WTC11 (cell line): ENCODE data around the gene FNDC11. TPM values are rescaled to one million over a fixed set of nuclear protein-coding genes. Genes with fewer than 3 reads are reported as not detected.

Experiments
- ATAC-seq: fragments of 200-7000 bp; cut with Tn5 transposase; 2 replicates; pipeline ENCODE4 v1.10.0; 2021; ENCODE audit warnings: mild to moderate bottlenecking, moderate library complexity
- CTCF ChIA-PET: fragments of 300-600 bp; sonication (Branson Sonifier 250); formaldehyde crosslinking; loops from one replicate; lab custom pipeline; 2021; ENCODE audit warnings: antibody characterized with exemption; lab: Charles Lee
- POLR2A ChIA-PET: fragments of 350-600 bp; sonication (Branson Sonifier 250); formaldehyde crosslinking; loops from one replicate; lab custom pipeline; 2021; ENCODE audit warnings: antibody characterized with exemption; lab: Charles Lee
- DNase-seq: peaks from one replicate; pipeline ENCODE4 v3.0.0; 2021; ENCODE audit warnings: low spot score
- H3K27ac Mint-ChIP-seq: 2 replicates; pipeline ENCODE4 v1.8.0; 2021; ENCODE audit warnings: mixed read lengths
- H3K27me3 Mint-ChIP-seq: 2 replicates; pipeline ENCODE4 v1.8.0; 2021; ENCODE audit warnings: low read depth, mild to moderate bottlenecking, moderate library complexity, mixed read lengths
- H3K36me3 Mint-ChIP-seq: 2 replicates; pipeline ENCODE4 v1.8.0; 2021; ENCODE audit warnings: mixed read lengths
- H3K4me1 Mint-ChIP-seq: 2 replicates; pipeline ENCODE4 v1.8.0; 2022; ENCODE audit warnings: mixed read lengths
- H3K4me3 Mint-ChIP-seq: 2 replicates; pipeline ENCODE4 v1.8.0; 2021; ENCODE audit warnings: mild to moderate bottlenecking, moderate library complexity, mixed read lengths
- H3K9me3 Mint-ChIP-seq: 2 replicates; pipeline ENCODE4 v1.8.0; 2021; ENCODE audit warnings: mixed read lengths
- ATF2 ChIP-seq: sonication (generic); formaldehyde crosslinking; IDR thresholded peaks from 2 replicates; pipeline ENCODE4 v1.8.1; 2022; ENCODE audit warnings: low read depth, missing genetic modification reagents, borderline replicate concordance
- CREB1 ChIP-seq: sonication (generic); formaldehyde crosslinking; IDR thresholded peaks from 2 replicates; pipeline ENCODE4 v1.8.0; 2023; ENCODE audit warnings: mild to moderate bottlenecking, missing genetic modification reagents
- ELF4 ChIP-seq: sonication (generic); formaldehyde crosslinking; IDR thresholded peaks from 2 replicates; pipeline ENCODE4 v1.8.1; 2022; ENCODE audit warnings: low read depth, mild to moderate bottlenecking, moderate library complexity, missing genetic modification reagents
- ESRRA ChIP-seq: sonication (generic); formaldehyde crosslinking; IDR thresholded peaks from 2 replicates; pipeline ENCODE4 v1.8.1; 2022; ENCODE audit warnings: mild to moderate bottlenecking, missing genetic modification reagents, borderline replicate concordance
- ETV6 ChIP-seq: sonication (generic); formaldehyde crosslinking; IDR thresholded peaks from 2 replicates; pipeline ENCODE4 v1.8.1; 2022; ENCODE audit warnings: mild to moderate bottlenecking, missing genetic modification reagents
- FOXP4 ChIP-seq: sonication (generic); formaldehyde crosslinking; IDR thresholded peaks from 2 replicates; pipeline ENCODE4 v1.8.0; 2022; ENCODE audit warnings: mild to moderate bottlenecking, missing genetic modification reagents
- GRHL2 ChIP-seq: fragments of 250-450 bp; sonication (Bioruptor Pico); IDR thresholded peaks from 2 replicates; pipeline ENCODE4 v1.8.0; 2022; ENCODE audit warnings: mild to moderate bottlenecking, moderate library complexity; ENCODE audit not compliant: insufficient replicate concordance, severe bottlenecking
- GTF2I ChIP-seq: fragments of 250-450 bp; sonication (Bioruptor Pico); conservative IDR thresholded peaks from 2 replicates; pipeline ENCODE4 v1.4.0; 2021; ENCODE audit warnings: mild to moderate bottlenecking
- JUN ChIP-seq: sonication (generic); formaldehyde crosslinking; IDR thresholded peaks from 2 replicates; pipeline ENCODE4 v1.8.0; 2023; ENCODE audit warnings: mild to moderate bottlenecking, missing genetic modification reagents
- MXD4 ChIP-seq: fragments of 250-450 bp; sonication (Bioruptor Pico); IDR thresholded peaks from 2 replicates; pipeline ENCODE4 v1.8.0; 2021; ENCODE audit warnings: mild to moderate bottlenecking, moderate library complexity, borderline replicate concordance
- NFATC4 ChIP-seq: fragments of 250-450 bp; sonication (Bioruptor Pico); IDR thresholded peaks from 2 replicates; pipeline ENCODE4 v1.9.0; 2021; ENCODE audit warnings: mild to moderate bottlenecking
- NFE2L1 ChIP-seq: sonication (generic); formaldehyde crosslinking; IDR thresholded peaks from 2 replicates; pipeline ENCODE4 v1.8.1; 2023; ENCODE audit warnings: missing genetic modification reagents
- NR1H2 ChIP-seq: sonication (generic); formaldehyde crosslinking; IDR thresholded peaks from 2 replicates; pipeline ENCODE4 v1.9.0; 2021; ENCODE audit warnings: mild to moderate bottlenecking, moderate library complexity, missing genetic modification reagents
- OVOL2 ChIP-seq: fragments of 250-450 bp; sonication (Bioruptor Pico); IDR thresholded peaks from 2 replicates; pipeline ENCODE4 v1.9.0; 2021; ENCODE audit warnings: mild to moderate bottlenecking, borderline replicate concordance
- PRRX2 ChIP-seq: fragments of 250-450 bp; sonication (Bioruptor Pico); IDR thresholded peaks from 2 replicates; pipeline ENCODE4 v1.8.0; 2021; ENCODE audit warnings: mild to moderate bottlenecking
- RELA ChIP-seq: sonication (generic); formaldehyde crosslinking; IDR thresholded peaks from 2 replicates; pipeline ENCODE4 v1.8.1; 2022; ENCODE audit warnings: missing genetic modification reagents, mild to moderate bottlenecking, borderline replicate concordance
- RORB ChIP-seq: fragments of 250-450 bp; sonication (Bioruptor Pico); IDR thresholded peaks from 2 replicates; pipeline ENCODE4 v1.9.0; 2021; ENCODE audit warnings: mild to moderate bottlenecking
- SOX15 ChIP-seq: fragments of 250-450 bp; sonication (Bioruptor Pico); IDR thresholded peaks from 2 replicates; pipeline ENCODE4 v1.9.0; 2021; ENCODE audit warnings: mild to moderate bottlenecking
- ZBTB21 ChIP-seq: sonication (generic); formaldehyde crosslinking; IDR thresholded peaks from 2 replicates; pipeline ENCODE4 v1.8.1; 2023; ENCODE audit warnings: mild to moderate bottlenecking, missing genetic modification reagents, borderline replicate concordance
- ZNF138 ChIP-seq: sonication (generic); formaldehyde crosslinking; conservative IDR thresholded peaks from 2 replicates; pipeline ENCODE4 v1.8.1; 2022; ENCODE audit warnings: mild to moderate bottlenecking, moderate library complexity, missing genetic modification reagents
- ZNF416 ChIP-seq: fragments of 250-450 bp; sonication (Bioruptor Pico); IDR thresholded peaks from 2 replicates; pipeline ENCODE4 v1.9.0; 2021; ENCODE audit warnings: mild to moderate bottlenecking, inconsistent platforms
- ZNF423 ChIP-seq: fragments of 250-450 bp; sonication (Bioruptor Pico); IDR thresholded peaks from 2 replicates; pipeline ENCODE4 v2.1.2; 2022; ENCODE audit warnings: mild to moderate bottlenecking, moderate library complexity
- ZNF512 ChIP-seq: sonication (generic); formaldehyde crosslinking; IDR thresholded peaks from 2 replicates; pipeline ENCODE4 v1.8.1; 2022; ENCODE audit warnings: missing genetic modification reagents, borderline replicate concordance
- total RNA-seq: library from RNA; stranded (reverse); gene quantifications from 3 replicates; pipeline ENCODE4 v1.2.3, GENCODE V29; 2021
- TF ChIP-seq, protein P1 (sequence below): sonication (generic); formaldehyde crosslinking; IDR thresholded peaks from 2 replicates; pipeline ENCODE4 v1.8.0; 2022; ENCODE audit warnings: mild to moderate bottlenecking, missing genetic modification reagents
- TF ChIP-seq, protein P2 (sequence below): fragments of 200-600 bp; IDR thresholded peaks from 2 replicates; pipeline ENCODE4 v1.8.0; 2022; ENCODE audit warnings: antibody characterized with exemption
- TF ChIP-seq, protein P3 (sequence below): sonication (generic); formaldehyde crosslinking; IDR thresholded peaks from 2 replicates; pipeline ENCODE4 v1.8.1; 2023; ENCODE audit warnings: mild to moderate bottlenecking, missing genetic modification reagents, moderate library complexity
- TF ChIP-seq, protein P4 (sequence below): sonication (generic); formaldehyde crosslinking; conservative IDR thresholded peaks from 2 replicates; pipeline ENCODE4 v1.8.1; 2022; ENCODE audit warnings: mild to moderate bottlenecking, missing genetic modification reagents

FNDC11 gene
- total RNA-seq, 1 experiment from 2014 or later, result 3.8 TPM

DNA sequence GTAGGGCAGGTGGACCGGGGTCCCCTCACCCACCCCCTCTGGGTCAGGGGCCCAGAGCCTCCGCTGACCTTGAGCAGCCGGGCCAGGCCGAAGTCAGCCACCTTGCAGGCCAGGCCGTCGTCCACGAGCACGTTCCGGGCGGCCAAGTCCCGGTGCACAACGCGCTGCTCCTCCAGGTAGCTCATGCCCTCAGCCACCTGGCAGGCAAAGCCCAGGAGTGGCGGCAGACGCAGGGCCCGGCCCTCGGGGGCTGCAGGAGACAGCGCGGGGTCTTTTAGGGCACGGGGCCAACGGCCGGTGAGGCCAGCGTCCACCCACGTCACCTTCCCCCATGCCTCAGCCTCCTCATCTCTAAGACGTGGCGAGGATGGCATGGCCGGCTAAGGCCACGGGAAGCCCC, 12.6 kb upstream of the FNDC11 start:
- POLR2A ChIA-PET, result no interaction called here
- no peak for DNase-seq
- H3K27ac Mint-ChIP-seq, result no peak overlapping the region
- TF ChIP-seq ATF2 (CRISPR knock-in tag) (no peak), MXD4 (CRISPR knock-in tag) (no peak), CREB1 (CRISPR knock-in tag) (no peak), NFATC4 (CRISPR knock-in tag) (no peak), OVOL2 (no peak), RELA (CRISPR knock-in tag) (no peak), NFE2L1 (CRISPR knock-in tag) (no peak), ETV6 (CRISPR knock-in tag) (no peak), PRRX2 (CRISPR knock-in tag) (no peak), ZNF138 (no peak), GRHL2 (CRISPR knock-in tag) (no peak), ZBTB21 (CRISPR knock-in tag) (no peak), ZNF512 (no peak)
- TF ChIP-seq, protein P1, sequence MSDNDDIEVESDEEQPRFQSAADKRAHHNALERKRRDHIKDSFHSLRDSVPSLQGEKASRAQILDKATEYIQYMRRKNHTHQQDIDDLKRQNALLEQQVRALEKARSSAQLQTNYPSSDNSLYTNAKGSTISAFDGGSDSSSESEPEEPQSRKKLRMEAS (CRISPR knock-in tag), result no peak
- TF ChIP-seq, protein P2, sequence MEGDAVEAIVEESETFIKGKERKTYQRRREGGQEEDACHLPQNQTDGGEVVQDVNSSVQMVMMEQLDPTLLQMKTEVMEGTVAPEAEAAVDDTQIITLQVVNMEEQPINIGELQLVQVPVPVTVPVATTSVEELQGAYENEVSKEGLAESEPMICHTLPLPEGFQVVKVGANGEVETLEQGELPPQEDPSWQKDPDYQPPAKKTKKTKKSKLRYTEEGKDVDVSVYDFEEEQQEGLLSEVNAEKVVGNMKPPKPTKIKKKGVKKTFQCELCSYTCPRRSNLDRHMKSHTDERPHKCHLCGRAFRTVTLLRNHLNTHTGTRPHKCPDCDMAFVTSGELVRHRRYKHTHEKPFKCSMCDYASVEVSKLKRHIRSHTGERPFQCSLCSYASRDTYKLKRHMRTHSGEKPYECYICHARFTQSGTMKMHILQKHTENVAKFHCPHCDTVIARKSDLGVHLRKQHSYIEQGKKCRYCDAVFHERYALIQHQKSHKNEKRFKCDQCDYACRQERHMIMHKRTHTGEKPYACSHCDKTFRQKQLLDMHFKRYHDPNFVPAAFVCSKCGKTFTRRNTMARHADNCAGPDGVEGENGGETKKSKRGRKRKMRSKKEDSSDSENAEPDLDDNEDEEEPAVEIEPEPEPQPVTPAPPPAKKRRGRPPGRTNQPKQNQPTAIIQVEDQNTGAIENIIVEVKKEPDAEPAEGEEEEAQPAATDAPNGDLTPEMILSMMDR, result no peak
- TF ChIP-seq, protein P3, sequence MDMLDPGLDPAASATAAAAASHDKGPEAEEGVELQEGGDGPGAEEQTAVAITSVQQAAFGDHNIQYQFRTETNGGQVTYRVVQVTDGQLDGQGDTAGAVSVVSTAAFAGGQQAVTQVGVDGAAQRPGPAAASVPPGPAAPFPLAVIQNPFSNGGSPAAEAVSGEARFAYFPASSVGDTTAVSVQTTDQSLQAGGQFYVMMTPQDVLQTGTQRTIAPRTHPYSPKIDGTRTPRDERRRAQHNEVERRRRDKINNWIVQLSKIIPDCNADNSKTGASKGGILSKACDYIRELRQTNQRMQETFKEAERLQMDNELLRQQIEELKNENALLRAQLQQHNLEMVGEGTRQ, result no peak
- TF ChIP-seq, all 79 proteins: peak for 0
- no peak for ATAC-seq
- Mint-ChIP-seq H3K9me3 (no peaks in the 10 kb centered on the region), H3K36me3 (no peaks in the 10 kb centered on the region), H3K4me1 (0 out of 2 replicates have a peak, but pooled peaks cover under 1% of the 10 kb centered on the region), H3K4me3 (no peak overlapping the region), H3K27me3 (no peaks in the 10 kb centered on the region)
- CTCF ChIA-PET, result interaction anchor here (1.7 kb wide), 1 partner anchor 101 kb away, joined by 5 read pairs; no protein-coding TSS in a partner anchor

GRCh38 chr20:63542031-63542559, 11.9 kb upstream of the FNDC11 start:
- no peak for DNase-seq
- ATAC-seq, result no peak
- Mint-ChIP-seq H3K36me3 (no peaks in the 10 kb centered on the region), H3K9me3 (no peaks in the 10 kb centered on the region), H3K4me3 (no peak overlapping the region), H3K4me1 (0 out of 2 replicates have a peak, but pooled peaks cover 4% of the 10 kb centered on the region), H3K27me3 (no peaks in the 10 kb centered on the region), H3K27ac (no peak overlapping the region)
- POLR2A ChIA-PET, result interaction anchor here (0.6 kb wide), 1 partner anchor 241 kb away, joined by 3 read pairs; no protein-coding TSS in a partner anchor
- TF ChIP-seq RORB (no peak), OVOL2 (no peak), GRHL2 (CRISPR knock-in tag) (no peak)
- CTCF ChIA-PET, result interaction anchor here (1.7 kb wide), 1 partner anchor 100 kb away, joined by 5 read pairs; no protein-coding TSS in a partner anchor

GRCh38 chr20:63542696-63543095, 11.3 kb upstream of the FNDC11 start:
- H3K4me3 Mint-ChIP-seq, result no peak overlapping the region
- no peaks in the 10 kb centered on the region for H3K36me3 Mint-ChIP-seq
- ATAC-seq (no peak), DNase-seq (no peak)
- ChIA-PET POLR2A (no interaction called here), CTCF (interaction anchor here (1.7 kb wide), 1 partner anchor 99 kb away, joined by 5 read pairs; no protein-coding TSS in a partner anchor)
- H3K27ac Mint-ChIP-seq, result no peak overlapping the region
- no peaks in the 10 kb centered on the region for H3K27me3 Mint-ChIP-seq
- H3K9me3 Mint-ChIP-seq, result no peaks in the 10 kb centered on the region
- 0 out of 2 replicates have a peak, but pooled peaks cover 4% of the 10 kb centered on the region for H3K4me1 Mint-ChIP-seq
- TF ChIP-seq SOX15 (CRISPR knock-in tag) (no peak), FOXP4 (CRISPR knock-in tag) (no peak), JUN (CRISPR knock-in tag) (no peak), ZNF416 (CRISPR knock-in tag) (no peak), ELF4 (CRISPR knock-in tag) (no peak), NR1H2 (CRISPR knock-in tag) (no peak), ESRRA (CRISPR knock-in tag) (no peak), ZNF423 (CRISPR knock-in tag) (no peak), GTF2I (CRISPR knock-in tag) (no peak)
- TF ChIP-seq, protein P4, sequence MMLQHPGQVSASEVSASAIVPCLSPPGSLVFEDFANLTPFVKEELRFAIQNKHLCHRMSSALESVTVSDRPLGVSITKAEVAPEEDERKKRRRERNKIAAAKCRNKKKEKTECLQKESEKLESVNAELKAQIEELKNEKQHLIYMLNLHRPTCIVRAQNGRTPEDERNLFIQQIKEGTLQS, result no peak
